ENCODE results near the gene KCNK3.

GRCh38 chr2:26733413-26733812, 40.9 kb downstream of the KCNK3 start:
- TF ChIP-seq POLR2A (IDR thresholded peaks at IDR 0.05; ENCODE audit: low read length), result no peak
- no peak for TF ChIP-seq GATA1 (IDR thresholded peaks at IDR 0.05; ENCODE audit: low read depth, low read length)

Measured in erythroblast (primary cell).